ENCODE measurements around the gene CTTNBP2.

DNA sequence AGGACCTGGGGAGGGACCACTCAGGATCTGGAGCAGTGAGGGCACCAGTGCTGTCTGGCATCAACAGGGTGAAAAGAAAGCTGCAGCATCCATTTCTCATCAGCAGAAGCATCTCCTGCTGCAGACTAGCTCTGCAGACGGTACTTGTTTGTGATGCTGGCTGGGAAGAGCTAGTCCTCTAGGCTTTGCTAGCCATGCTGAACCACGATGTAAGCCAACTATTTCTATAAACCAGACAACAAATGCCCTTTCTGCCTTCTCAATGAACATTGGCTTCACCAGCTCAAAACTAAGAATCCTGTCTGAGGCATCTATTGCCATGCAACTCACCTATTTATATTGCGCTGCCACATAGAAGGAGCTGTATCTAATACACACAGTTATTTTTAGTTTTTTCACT lies 65.6 kb downstream of the CTTNBP2 start:
- TF ChIP-seq POLR2A (IDR thresholded peaks at IDR 0.05): no peak
- TF ChIP-seq, protein P1, sequence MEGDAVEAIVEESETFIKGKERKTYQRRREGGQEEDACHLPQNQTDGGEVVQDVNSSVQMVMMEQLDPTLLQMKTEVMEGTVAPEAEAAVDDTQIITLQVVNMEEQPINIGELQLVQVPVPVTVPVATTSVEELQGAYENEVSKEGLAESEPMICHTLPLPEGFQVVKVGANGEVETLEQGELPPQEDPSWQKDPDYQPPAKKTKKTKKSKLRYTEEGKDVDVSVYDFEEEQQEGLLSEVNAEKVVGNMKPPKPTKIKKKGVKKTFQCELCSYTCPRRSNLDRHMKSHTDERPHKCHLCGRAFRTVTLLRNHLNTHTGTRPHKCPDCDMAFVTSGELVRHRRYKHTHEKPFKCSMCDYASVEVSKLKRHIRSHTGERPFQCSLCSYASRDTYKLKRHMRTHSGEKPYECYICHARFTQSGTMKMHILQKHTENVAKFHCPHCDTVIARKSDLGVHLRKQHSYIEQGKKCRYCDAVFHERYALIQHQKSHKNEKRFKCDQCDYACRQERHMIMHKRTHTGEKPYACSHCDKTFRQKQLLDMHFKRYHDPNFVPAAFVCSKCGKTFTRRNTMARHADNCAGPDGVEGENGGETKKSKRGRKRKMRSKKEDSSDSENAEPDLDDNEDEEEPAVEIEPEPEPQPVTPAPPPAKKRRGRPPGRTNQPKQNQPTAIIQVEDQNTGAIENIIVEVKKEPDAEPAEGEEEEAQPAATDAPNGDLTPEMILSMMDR (IDR thresholded peaks at IDR 0.05): no peak
